ENCODE data around the gene PLEKHG7.

PLEKHG7 gene

DNA sequence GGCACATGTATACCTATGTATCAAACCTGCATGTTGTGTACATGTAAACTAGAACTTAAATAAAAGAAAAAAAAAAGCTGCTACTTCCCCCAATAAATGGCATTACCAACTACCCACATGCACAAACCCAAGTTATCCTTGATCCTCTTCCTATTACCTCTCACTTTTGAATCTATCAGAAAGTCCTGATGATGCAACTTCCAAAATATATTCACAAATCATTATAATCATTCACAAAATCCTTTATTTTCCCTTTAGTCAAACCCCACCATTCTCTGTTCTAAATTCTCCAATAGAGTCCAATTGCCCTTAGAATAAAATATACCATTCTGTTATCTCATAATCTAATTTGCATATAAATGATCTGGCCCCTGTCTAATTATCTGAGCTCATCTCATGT, 92.0 kb downstream of the PLEKHG7 start:
- TF ChIP-seq, protein P1, sequence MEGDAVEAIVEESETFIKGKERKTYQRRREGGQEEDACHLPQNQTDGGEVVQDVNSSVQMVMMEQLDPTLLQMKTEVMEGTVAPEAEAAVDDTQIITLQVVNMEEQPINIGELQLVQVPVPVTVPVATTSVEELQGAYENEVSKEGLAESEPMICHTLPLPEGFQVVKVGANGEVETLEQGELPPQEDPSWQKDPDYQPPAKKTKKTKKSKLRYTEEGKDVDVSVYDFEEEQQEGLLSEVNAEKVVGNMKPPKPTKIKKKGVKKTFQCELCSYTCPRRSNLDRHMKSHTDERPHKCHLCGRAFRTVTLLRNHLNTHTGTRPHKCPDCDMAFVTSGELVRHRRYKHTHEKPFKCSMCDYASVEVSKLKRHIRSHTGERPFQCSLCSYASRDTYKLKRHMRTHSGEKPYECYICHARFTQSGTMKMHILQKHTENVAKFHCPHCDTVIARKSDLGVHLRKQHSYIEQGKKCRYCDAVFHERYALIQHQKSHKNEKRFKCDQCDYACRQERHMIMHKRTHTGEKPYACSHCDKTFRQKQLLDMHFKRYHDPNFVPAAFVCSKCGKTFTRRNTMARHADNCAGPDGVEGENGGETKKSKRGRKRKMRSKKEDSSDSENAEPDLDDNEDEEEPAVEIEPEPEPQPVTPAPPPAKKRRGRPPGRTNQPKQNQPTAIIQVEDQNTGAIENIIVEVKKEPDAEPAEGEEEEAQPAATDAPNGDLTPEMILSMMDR (IDR thresholded peaks at IDR 0.05; ENCODE audit: insufficient read depth, missing control alignments) = no peak
- FAIRE-seq (no peak), DNase-seq (ENCODE audit: insufficient read length, low spot score) (no peak)

DNA sequence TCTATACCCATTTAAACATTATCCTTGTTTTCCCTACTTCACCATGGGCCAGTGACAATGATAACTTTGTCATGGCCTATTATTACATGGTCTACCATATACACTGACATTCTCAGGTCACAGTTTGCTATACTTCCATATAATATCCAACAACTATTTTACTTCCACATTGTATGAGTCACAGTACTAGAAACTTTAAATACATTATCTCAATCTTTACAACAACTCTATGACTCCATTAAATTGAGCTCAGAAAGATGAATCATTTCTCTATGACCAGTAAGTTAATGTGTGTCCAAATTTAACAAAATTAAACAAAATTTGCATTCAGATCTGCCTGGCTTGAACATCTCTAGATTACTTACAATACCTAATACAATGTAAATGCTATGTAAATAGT, 93.9 kb downstream of the PLEKHG7 start:
- TF ChIP-seq, protein P1 (IDR thresholded peaks at IDR 0.05; ENCODE audit: insufficient read depth, missing control alignments) = no peak
- DNase-seq (ENCODE audit: insufficient read length, low spot score) (no peak), FAIRE-seq (no peak)

DNA sequence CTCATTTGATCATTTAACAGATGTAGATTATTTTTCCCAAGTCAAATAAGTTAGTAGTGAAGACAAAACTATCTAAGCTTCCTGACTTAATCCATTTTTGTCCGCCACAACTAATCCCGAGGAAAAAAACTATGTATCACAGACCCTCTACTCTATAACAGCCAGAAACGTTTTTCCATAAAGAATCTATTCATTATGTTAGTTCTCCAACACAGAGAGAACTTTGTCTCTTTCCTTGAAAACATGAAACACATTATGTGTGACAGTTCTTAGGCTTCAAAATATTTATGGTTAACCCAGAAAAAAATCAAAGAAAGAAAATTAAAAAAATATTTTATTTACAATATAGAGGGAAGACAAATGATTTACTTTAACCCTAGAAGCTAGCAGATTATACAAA, 100.1 kb downstream of the PLEKHG7 start:
- FAIRE-seq (no peak), DNase-seq (ENCODE audit: insufficient read length, low spot score) (no peak)
- TF ChIP-seq, protein P1 (IDR thresholded peaks at IDR 0.05; ENCODE audit: insufficient read depth, missing control alignments) = no peak

DNA sequence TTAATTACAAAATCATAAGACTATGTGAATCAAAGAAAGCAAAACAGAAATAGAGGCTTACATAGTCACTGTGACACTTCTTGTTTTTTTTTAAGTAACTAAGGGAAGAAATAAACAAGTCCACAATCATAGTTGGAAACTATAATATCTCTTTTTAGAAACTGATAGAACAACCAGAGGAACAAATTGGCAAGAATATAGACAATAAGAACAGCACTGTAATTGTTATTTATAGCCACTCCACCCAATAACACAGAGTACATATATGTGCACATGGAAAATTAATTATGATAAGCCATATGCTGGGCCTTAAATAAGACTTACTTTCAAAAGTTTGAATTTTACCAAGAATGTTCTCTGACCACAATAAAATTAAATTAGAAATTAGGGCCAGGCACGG, 101.1 kb downstream of the PLEKHG7 start:
- TF ChIP-seq, protein P1 (IDR thresholded peaks at IDR 0.05; ENCODE audit: insufficient read depth, missing control alignments) = no peak
- FAIRE-seq = no peak
- DNase-seq (ENCODE audit: insufficient read length, low spot score) = no peak

DNA sequence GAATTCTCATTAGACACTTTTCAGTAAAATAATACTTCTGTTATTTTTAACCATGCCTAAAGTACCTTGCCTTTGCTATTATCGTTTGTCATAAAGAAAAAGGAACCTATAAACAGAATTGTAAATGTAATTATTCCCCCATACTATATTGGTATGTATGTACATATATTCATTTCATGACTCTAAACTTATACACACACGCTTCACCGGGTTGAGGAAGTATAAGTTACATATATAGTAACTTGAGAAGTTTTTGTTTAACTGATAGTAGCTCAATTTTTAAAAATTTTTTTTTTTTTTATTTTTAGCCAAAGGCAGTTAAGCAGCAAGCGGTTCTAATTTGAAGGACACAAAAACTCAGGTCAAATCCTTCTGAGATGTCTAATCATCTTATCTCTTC, 107.6 kb downstream of the PLEKHG7 start:
- DNase-seq (ENCODE audit: insufficient read length, low spot score) (no peak), FAIRE-seq (no peak)
- TF ChIP-seq, protein P1 (IDR thresholded peaks at IDR 0.05; ENCODE audit: insufficient read depth, missing control alignments) = no peak

DNA sequence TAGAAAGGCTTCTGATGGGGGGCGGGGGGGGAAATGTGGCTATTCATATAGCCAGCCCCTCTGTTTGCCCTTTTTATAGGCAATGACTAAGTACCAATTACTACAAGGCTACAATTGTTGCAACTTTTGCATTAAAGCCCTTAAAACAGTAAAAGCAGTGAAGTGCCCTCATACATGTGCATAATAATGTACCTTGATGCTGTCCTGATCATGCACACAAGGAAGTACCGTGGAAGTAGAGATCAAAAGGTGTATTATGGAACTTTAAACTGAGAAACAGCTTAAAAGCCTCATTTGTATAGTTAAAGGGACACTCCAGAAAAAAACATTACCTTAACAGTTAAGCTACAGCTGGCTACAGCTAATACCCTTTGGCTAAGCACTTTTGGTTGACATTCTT, 111.8 kb downstream of the PLEKHG7 start:
- FAIRE-seq (no peak), DNase-seq (ENCODE audit: insufficient read length, low spot score) (no peak)
- TF ChIP-seq, protein P1 (IDR thresholded peaks at IDR 0.05; ENCODE audit: insufficient read depth, missing control alignments) = no peak

DNA sequence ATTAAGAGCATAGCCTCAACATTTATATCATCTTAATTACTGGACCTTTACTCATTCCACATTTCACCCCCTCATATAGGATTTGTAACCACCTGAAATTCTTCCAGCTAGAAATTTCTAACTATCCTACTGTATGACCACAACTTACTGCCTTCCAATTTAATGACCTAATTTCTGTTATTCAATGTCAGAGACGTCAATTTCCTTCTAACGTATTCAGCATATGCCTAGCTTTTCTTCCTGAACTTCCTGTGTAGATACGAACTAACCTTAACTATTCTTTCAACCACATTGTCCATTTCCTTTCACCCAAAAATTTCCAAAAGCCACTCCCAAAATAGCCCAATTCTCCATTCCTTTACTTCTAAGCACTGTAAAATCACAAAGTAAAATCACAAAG, 118.4 kb downstream of the PLEKHG7 start:
- TF ChIP-seq, protein P1 (IDR thresholded peaks at IDR 0.05; ENCODE audit: insufficient read depth, missing control alignments) = no peak
- DNase-seq (ENCODE audit: insufficient read length, low spot score) (no peak), FAIRE-seq (no peak)

All from D721Med (cell line).